K562 (cell line): Measurements from ENCODE around the gene WDR72. TPM values are rescaled to one million over a fixed set of nuclear protein-coding genes. Genes with fewer than 3 reads are reported as not detected.

Experiments
- ATAC-seq: fragments of 200-7000 bp; cut with Tn5 transposase; 3 replicates; pipeline ENCODE4 v1.9.1; 2020; ENCODE audit warnings: moderate library complexity
- BruUV-seq: library from RNA; stranded (reverse); fragments of 400-500 nt; replicated peaks from 2 replicates; lab custom pipeline; 2021; lab: Mats Ljungman, UMichigan
- CTCF ChIA-PET: fragments of 300-600 bp; formaldehyde crosslinking; extraction: SDS; loops from one replicate; lab custom pipeline; 2021; ENCODE audit warnings: low intra/inter-chr PET ratio; lab: Yijun Ruan, JAX
- POLR2A ChIA-PET: fragments of 300-600, 350-650 bp; sonication (Branson Sonifier 250); formaldehyde crosslinking; extraction: SDS; loops from one replicate; lab custom pipeline; 2021; ENCODE audit warnings: antibody characterized with exemption, inconsistent platforms; lab: Yijun Ruan, JAX
- DNase-seq, 4 experiments: peaks; one replicate each; pipeline versions ENCODE4 v3.0.0 to v3.0.0-alpha.2; 2011 to 2018; ENCODE audit warnings: low spot score in 3 of 4, mixed read lengths in 3 of 4; ENCODE audit errors: extremely low read depth in 1 of 4
- FAIRE-seq: peaks from 2 replicates; lab custom pipeline; 2011; peaks lifted over from hg19 to GRCh38; lab: Jason Lieb, UNC
- H2AFZ ChIP-seq: 2 replicates; pipeline ENCODE4 v1.6.0; 2011; ENCODE audit warnings: low read depth, low read length, control low read depth, inconsistent platforms
- H3K27ac ChIP-seq: fragments of 200-600 bp; 3 replicates; pipeline ENCODE4 v1.8.0; 2011; ENCODE audit warnings: low read depth, mild to moderate bottlenecking, control low read depth, inconsistent platforms, low read length, moderate library complexity, mixed read lengths; ENCODE audit errors: extremely low read depth
- H3K27me3 ChIP-seq, 2 experiments: fragments of 300-600 bp in 1 of 2; 2 replicates in 1 of 2; 3 replicates in 1 of 2; pipeline versions ENCODE4 v1.6.0 to v1.8.0; 2011; ENCODE audit warnings: inconsistent platforms in 2 of 2, low read length in 2 of 2, mild to moderate bottlenecking in 1 of 2, mixed read lengths in 1 of 2, moderate library complexity in 1 of 2; ENCODE audit not compliant: control insufficient read depth in 2 of 2, insufficient read depth in 2 of 2
- H3K36me3 ChIP-seq: fragments of 300-600 bp; 3 replicates; pipeline ENCODE4 v1.8.0; 2011; ENCODE audit warnings: mild to moderate bottlenecking, low read length, inconsistent platforms; ENCODE audit not compliant: control insufficient read depth, insufficient read depth
- H3K4me1 ChIP-seq, 2 experiments: fragments of 200-600 bp in 1 of 2; replicated peaks in 1 of 2; 2 replicates in 1 of 2; 3 replicates in 1 of 2; pipeline versions ENCODE4 v1.5.1 to v1.8.0; 2011; ENCODE audit warnings: inconsistent platforms in 2 of 2, low read length in 2 of 2, mild to moderate bottlenecking in 1 of 2, mixed read lengths in 1 of 2, moderate library complexity in 1 of 2; ENCODE audit not compliant: control insufficient read depth in 2 of 2, insufficient read depth in 2 of 2
- H3K4me2 ChIP-seq: 2 replicates; pipeline ENCODE4 v1.6.1; 2011; ENCODE audit warnings: low read length, control low read depth, inconsistent platforms, mixed read lengths; ENCODE audit not compliant: insufficient read depth
- H3K4me3 ChIP-seq: fragments of 200-600 bp; sonication (generic), shearing (Covaris generic); 2 replicates; pipeline ENCODE4 v1.5.1; 2016; ENCODE audit warnings: control low read depth, inconsistent platforms
- H3K79me2 ChIP-seq: fragments of 200-600 bp; 3 replicates; pipeline ENCODE4 v1.8.0; 2011; ENCODE audit warnings: low read length, inconsistent platforms; ENCODE audit not compliant: control insufficient read depth, insufficient read depth
- H3K9ac ChIP-seq, 2 experiments: 2 replicates each; pipeline versions ENCODE4 v1.6.0 to v1.6.1; 2011; ENCODE audit warnings: low read depth in 2 of 2, low read length in 2 of 2, control low read depth in 1 of 2, inconsistent platforms in 1 of 2, mild to moderate bottlenecking in 1 of 2, mixed read lengths in 1 of 2; ENCODE audit not compliant: insufficient read depth in 1 of 2
- H3K9me1 ChIP-seq: one replicate; pipeline ENCODE4 v1.6.0; 2011; ENCODE audit warnings: inconsistent platforms, mild to moderate bottlenecking, low read length, moderate library complexity; ENCODE audit not compliant: control insufficient read depth, insufficient read depth
- H3K9me3 ChIP-seq: replicated peaks from 2 replicates; pipeline ENCODE4 v1.5.1; 2011; ENCODE audit warnings: low read depth, low read length, inconsistent platforms; ENCODE audit not compliant: control insufficient read depth, insufficient read depth
- H4K20me1 ChIP-seq: replicated peaks from 2 replicates; pipeline ENCODE4 v1.6.1; 2011; ENCODE audit warnings: low read length, inconsistent platforms, mixed read lengths; ENCODE audit not compliant: control insufficient read depth, insufficient read depth
- ADNP ChIP-seq: fragments of 200-800 bp; sonication (Bioruptor generic); IDR thresholded peaks from 2 replicates; pipeline ENCODE4 v1.6.1; 2016; ENCODE audit warnings: missing genetic modification characterization, missing compliant biosample characterization
- CEBPG ChIP-seq, 3 experiments: fragments of 200-800 bp in 1 of 3; sonication (Bioruptor generic) in 1 of 3; sonication (generic) in 1 of 3; formaldehyde crosslinking in 1 of 3; IDR thresholded peaks in 2 of 3; conservative IDR thresholded peaks in 1 of 3; 2 replicates each; pipeline versions ENCODE4 v1.6.1 to v1.8.0; 2016 to 2022; ENCODE audit warnings: missing compliant biosample characterization in 2 of 3, missing genetic modification characterization in 2 of 3, mild to moderate bottlenecking in 1 of 3, missing genetic modification reagents in 1 of 3
- CREM ChIP-seq: IDR thresholded peaks from 2 replicates; pipeline ENCODE4 v1.6.1; 2014; ENCODE audit warnings: antibody characterized with exemption, low read depth
- EGR1 ChIP-seq: fragments of 450-650 bp; conservative IDR thresholded peaks from 2 replicates; pipeline ENCODE4 v1.6.1; 2017; ENCODE audit warnings: mild to moderate bottlenecking
- ELF2 ChIP-seq: fragments of 250-450 bp; sonication (Bioruptor Pico); IDR thresholded peaks from 2 replicates; pipeline ENCODE4 v1.5.0; 2021; ENCODE audit warnings: mild to moderate bottlenecking
- HOXB6 ChIP-seq: fragments of 250-450 bp; sonication (Bioruptor Pico); IDR thresholded peaks from 2 replicates; pipeline ENCODE4 v1.5.1; 2022; ENCODE audit warnings: mild to moderate bottlenecking, borderline replicate concordance
- KLF10 ChIP-seq: fragments of 250-450 bp; sonication (Bioruptor Pico); IDR thresholded peaks from 2 replicates; pipeline ENCODE4 v1.6.1; 2021; ENCODE audit warnings: matching md5 sums
- MYNN ChIP-seq, 2 experiments: sonication (generic); formaldehyde crosslinking in 1 of 2; IDR thresholded peaks; 2 replicates each; pipeline versions ENCODE4 v1.5.0 to v1.6.1; 2016 to 2020; ENCODE audit warnings: antibody characterized with exemption in 1 of 2, missing genetic modification reagents in 1 of 2
- NEUROD1 ChIP-seq: fragments of 150-350 bp; IDR thresholded peaks from 2 replicates; pipeline ENCODE4 v1.6.1; 2014; ENCODE audit warnings: borderline replicate concordance, low read length, low read depth; ENCODE audit not compliant: partially characterized antibody
- NFATC3 ChIP-seq: fragments of 450-650 bp; IDR thresholded peaks from 2 replicates; pipeline ENCODE4 v1.6.1; 2017; ENCODE audit warnings: mild to moderate bottlenecking
- POLR2AphosphoS2 ChIP-seq: IDR thresholded peaks from 2 replicates; pipeline ENCODE4 v1.6.1; 2012; ENCODE audit warnings: low read length, improper control_type of control experiment
- SMAD2 ChIP-seq: fragments of 150-350 bp; IDR thresholded peaks from 2 replicates; pipeline ENCODE4 v1.6.1; 2014; ENCODE audit warnings: low read depth, mild to moderate bottlenecking, low read length
- THRAP3 ChIP-seq: fragments of 450-650 bp; IDR thresholded peaks from 2 replicates; pipeline ENCODE4 v1.6.1; 2016; ENCODE audit warnings: mild to moderate bottlenecking, inconsistent platforms, borderline replicate concordance
- ZNF830 ChIP-seq: fragments of 250-450 bp; sonication (Bioruptor Pico); IDR thresholded peaks from 2 replicates; pipeline ENCODE4 v1.5.0; 2021; ENCODE audit warnings: mild to moderate bottlenecking
- WGBS: fragments of 100-300 bp; shearing (Covaris generic); methylation state at CpG from one replicate; pipeline ENCODE4 v1.1.6; 2016; ENCODE audit warnings: low coverage, mixed read lengths; ENCODE audit not compliant: insufficient coverage; ENCODE audit errors: missing lambda C conversion rate; 5-methylcytosine and 5-hydroxymethylcytosine counted together
- in situ Hi-C: fragments of 300-500 bp; cut with MboI; formaldehyde crosslinking; loops from 4 replicates; pipeline ENCODE4 v1.15.0; 2018; ENCODE audit warnings: inconsistent platforms, mixed read lengths
- intact Hi-C: fragments of 100-400 bp; cut with micrococcal nuclease; formaldehyde crosslinking; loops from 2 replicates; pipeline ENCODE4 v1.14.2; 2022
- polyA plus RNA-seq, 8 experiments: library from polyadenylated mRNA; depleted of rRNA in 4 of 8; stranded (reverse) in 5 of 8; unstranded in 3 of 8; fragments of >200 nt; fragmentation: Nextera tagmentation in 2 of 8; fragmentation: Illumina TruSeq in 1 of 8; extraction: Ambion mirVana in 2 of 8; extraction: Trizol in 1 of 8; gene quantifications; 2 replicates each; pipeline versions ENCODE4 v1.2.1 to v1.2.3, GENCODE V29; 2011 to 2014; ENCODE audit warnings: inconsistent platforms in 1 of 8, missing spikeins in 1 of 8
- total RNA-seq, 7 experiments: library from RNA; depleted of rRNA in 6 of 7; stranded (reverse); fragments of >200 nt in 6 of 7; fragmentation: Illumina TruSeq in 2 of 7; extraction: Trizol in 2 of 7; gene quantifications; 2 replicates each; pipeline versions ENCODE4 v1.2.1 to v1.2.3, GENCODE V29; 2011 to 2021; ENCODE audit warnings: low replicate concordance in 1 of 7
- TF ChIP-seq, protein P1 (sequence below): sonication (generic); IDR thresholded peaks from 2 replicates; pipeline ENCODE4 v1.6.1; 2016
- TF ChIP-seq, protein P2 (sequence below): fragments of 250-450 bp; sonication (Bioruptor Pico); IDR thresholded peaks from 2 replicates; pipeline ENCODE4 v1.5.0; 2021; ENCODE audit warnings: mild to moderate bottlenecking, moderate library complexity
- TF ChIP-seq, protein P3 (sequence below): fragments of 450-650 bp; IDR thresholded peaks from 2 replicates; pipeline ENCODE4 v1.6.1; 2016; ENCODE audit warnings: low read depth, mild to moderate bottlenecking, moderate library complexity

The WDR72 gene
- total and polyA plus RNA-seq, 9 of the 15 experiments (the other 6 are each of a cell fraction or from before 2014, with no cell fraction given) = 0.01 TPM; not detected in 8

DNA sequence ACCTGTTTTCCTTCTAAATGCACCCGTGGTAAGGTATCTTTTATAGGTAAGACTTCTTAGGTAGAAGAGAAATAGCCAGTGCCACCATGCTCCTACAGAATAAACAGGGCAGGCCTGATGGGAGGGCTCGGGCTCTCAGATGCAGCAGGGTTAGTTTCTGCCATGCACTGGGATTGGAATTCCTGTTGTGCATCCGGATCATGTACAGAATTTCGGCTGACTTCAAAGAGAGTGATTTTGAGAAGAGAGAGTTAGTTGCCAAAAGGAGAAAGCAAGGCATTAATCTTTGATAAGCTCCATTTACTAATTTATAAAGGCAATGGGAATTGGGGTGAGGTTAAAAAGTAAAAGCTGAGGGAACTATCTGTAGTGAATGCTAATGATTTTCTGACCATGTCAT lies 211.2 kb downstream of the WDR72 start:
- in situ Hi-C loops = no loop called here
- Histone ChIP-seq H4K20me1 (no peaks in the 10 kb centered on the region), H3K4me3 (no peak overlapping the region), H2AFZ (no peak overlapping the region), H3K36me3 (no peaks in the 10 kb centered on the region), H3K4me2 (no peak overlapping the region), H3K9me1 (no peaks in the 10 kb centered on the region), H3K27me3 (no peaks in the 10 kb centered on the region), H3K9ac (no peak overlapping the region), H3K27ac (no peak overlapping the region), H3K4me1 (no peaks in the 10 kb centered on the region), H3K9me3 (no peaks in the 10 kb centered on the region), H3K79me2 (no peaks in the 10 kb centered on the region)
- FAIRE-seq (no peak), DNase-seq (no peak), ATAC-seq (no peak)
- 0% methylated on average over 4 of the region's 4 CpGs for WGBS
- no TSS peak for BruUV-seq
- ChIA-PET CTCF (no interaction called here), POLR2A (no interaction called here)
- TF ChIP-seq THRAP3 = no peak
- TF ChIP-seq NEUROD1 = no peak
- no peak for TF ChIP-seq NFATC3
- TF ChIP-seq, protein P1, sequence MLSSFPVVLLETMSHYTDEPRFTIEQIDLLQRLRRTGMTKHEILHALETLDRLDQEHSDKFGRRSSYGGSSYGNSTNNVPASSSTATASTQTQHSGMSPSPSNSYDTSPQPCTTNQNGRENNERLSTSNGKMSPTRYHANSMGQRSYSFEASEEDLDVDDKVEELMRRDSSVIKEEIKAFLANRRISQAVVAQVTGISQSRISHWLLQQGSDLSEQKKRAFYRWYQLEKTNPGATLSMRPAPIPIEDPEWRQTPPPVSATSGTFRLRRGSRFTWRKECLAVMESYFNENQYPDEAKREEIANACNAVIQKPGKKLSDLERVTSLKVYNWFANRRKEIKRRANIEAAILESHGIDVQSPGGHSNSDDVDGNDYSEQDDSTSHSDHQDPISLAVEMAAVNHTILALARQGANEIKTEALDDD = no peak
- TF ChIP-seq CREM = no peak
- TF ChIP-seq MYNN (IDR thresholded peaks at IDR 0.05) = no peak
- TF ChIP-seq MYNN (CRISPR knock-in tag; IDR thresholded peaks at IDR 0.05) = no peak
- no peak for TF ChIP-seq KLF10 (CRISPR knock-in tag)
- TF ChIP-seq SMAD2 = no peak
- TF ChIP-seq ADNP (tag) = no peak
- TF ChIP-seq ZNF830 = no peak
- no peak for TF ChIP-seq POLR2AphosphoS2
- TF ChIP-seq EGR1 = no peak
- TF ChIP-seq ELF2 (CRISPR knock-in tag) = no peak
- TF ChIP-seq HOXB6 = no peak
- TF ChIP-seq, protein P2, sequence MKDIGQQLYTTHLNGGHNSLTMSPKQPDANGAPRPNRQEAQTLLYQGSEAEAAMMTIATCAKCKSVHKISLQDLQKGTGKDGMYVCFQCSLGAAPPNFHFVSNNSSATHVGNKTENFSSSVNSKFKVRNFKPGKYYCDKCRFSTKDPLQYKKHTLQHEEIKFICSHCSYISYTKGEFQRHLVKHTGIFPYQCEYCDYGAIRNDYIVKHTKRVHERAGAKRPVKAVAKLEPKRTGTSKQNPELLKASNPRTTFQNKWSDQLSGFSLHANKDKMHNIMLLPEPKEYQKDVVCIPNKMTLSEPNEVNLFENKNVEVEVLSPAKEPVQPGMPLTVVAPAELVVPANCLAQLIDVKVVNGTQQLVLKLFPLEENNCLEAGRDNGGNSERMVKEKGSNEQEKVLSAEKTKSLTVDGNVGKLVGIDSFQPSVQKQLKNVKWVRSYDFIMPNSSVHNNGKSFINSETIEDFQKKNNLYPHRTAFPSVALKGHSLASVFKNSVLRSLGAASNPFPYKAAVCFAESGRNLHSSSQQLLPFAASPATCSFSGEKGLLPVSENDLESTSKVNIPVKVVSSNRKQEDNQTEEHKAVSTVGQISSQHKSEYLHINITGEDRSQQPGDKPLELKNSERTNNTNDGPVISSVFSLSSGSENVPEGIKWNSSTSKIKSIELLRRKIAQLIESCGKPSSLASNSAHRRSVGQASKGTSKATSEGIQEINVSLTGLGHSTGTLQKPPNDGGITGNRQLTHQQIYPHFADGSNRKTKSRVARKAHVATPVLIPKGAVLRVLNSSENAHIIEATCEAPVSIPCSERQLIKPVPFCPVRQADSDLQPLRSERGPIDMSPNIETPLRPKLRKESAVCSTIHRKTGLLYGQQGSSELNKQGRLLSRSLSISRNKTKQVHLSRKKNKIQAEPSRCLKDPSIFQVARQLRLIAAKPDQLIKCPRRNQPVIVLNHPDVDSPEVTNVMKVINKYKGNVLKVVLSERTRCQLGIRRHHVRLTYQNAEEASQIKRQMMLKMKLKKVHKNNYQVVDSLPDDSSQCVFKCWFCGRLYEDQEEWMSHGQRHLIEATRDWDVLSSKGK (CRISPR knock-in tag) = no peak
- no peak for TF ChIP-seq CEBPG (CRISPR knock-in tag; IDR thresholded peaks at IDR 0.05)
- TF ChIP-seq CEBPG (tag; conservative IDR thresholded peaks at IDR 0.05 in 1 of 2, IDR thresholded peaks at IDR 0.05 in 1 of 2) = no peak
- TF ChIP-seq, protein P3, sequence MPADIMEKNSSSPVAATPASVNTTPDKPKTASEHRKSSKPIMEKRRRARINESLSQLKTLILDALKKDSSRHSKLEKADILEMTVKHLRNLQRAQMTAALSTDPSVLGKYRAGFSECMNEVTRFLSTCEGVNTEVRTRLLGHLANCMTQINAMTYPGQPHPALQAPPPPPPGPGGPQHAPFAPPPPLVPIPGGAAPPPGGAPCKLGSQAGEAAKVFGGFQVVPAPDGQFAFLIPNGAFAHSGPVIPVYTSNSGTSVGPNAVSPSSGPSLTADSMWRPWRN = no peak
- intact Hi-C loops = no loop called here
